Jurkat, Clone E6-1 (cell line): ENCODE results near the gene UBE2J1.

Experiments used
- DNase-seq: peaks from one replicate; pipeline ENCODE4 v3.0.0-alpha.2; 2011; ENCODE audit warnings: low read depth, low spot score
- H3K4me3 ChIP-seq: 2 replicates; pipeline ENCODE4 v1.5.1; 2011; ENCODE audit warnings: mild to moderate bottlenecking, low read length, control low read depth, moderate library complexity

Gene UBE2J1

DNA sequence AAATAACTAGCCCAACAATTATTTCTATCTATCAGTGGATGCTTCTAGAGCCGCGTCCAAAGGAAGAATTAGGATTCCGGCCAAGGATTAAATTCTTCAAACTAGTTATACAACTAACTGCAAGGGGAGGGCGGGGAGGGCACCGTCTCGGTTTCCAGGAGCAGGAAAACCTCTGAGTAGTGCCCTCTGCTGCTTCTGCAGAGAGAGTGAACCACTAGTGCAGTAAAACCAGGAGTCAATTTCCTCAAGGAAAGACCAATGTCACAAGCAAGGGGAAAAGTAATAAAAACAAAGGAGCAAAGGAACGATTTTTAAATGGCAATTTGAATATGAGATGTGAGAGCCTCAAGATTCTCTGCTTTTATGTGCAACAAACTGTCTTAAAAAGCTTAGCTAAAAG is 16.5 kb upstream of the UBE2J1 start:
- no peak for DNase-seq
- no peak overlapping the region for H3K4me3 ChIP-seq

DNA sequence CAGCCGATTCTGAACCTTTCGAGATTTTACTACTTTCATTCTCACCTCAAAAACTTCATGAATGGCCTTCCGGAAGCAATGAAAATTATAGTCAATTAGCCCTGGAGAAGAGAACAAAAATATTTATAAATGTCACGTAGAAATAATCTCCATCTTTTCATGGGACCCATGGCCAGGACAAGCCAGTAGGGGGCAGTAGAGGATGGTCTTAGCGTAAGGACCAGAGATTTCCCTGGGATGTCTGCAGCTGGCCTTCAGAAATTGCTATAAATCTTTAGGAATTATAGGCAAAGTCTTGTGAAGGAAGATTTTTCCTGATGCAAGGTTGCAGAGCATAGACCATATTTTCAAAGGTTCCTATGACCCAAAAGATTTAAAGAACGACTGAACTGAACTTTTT is 15.6 kb upstream of the UBE2J1 start:
- no peak for DNase-seq
- H3K4me3 ChIP-seq, result no peak overlapping the region

DNA sequence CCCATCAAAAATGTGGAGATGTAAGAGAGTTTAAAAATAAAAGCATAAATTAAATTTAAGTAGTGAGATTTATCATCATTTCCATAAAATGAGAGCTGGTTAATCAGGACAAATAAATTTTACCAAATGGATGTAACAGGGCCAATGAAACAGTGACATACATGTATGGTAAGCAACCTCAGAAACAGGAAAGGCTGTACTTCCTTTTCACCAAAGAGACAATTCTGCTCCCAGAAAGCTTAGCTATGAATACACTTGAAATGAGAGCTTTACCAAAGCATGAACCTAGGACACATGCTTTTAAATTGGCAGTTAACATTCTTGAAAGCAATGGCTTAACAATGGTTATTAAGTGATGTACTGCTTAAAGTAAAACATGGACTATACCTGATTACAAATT is 12.1 kb upstream of the UBE2J1 start:
- no peak for DNase-seq
- H3K4me3 ChIP-seq, result no peak overlapping the region

DNA sequence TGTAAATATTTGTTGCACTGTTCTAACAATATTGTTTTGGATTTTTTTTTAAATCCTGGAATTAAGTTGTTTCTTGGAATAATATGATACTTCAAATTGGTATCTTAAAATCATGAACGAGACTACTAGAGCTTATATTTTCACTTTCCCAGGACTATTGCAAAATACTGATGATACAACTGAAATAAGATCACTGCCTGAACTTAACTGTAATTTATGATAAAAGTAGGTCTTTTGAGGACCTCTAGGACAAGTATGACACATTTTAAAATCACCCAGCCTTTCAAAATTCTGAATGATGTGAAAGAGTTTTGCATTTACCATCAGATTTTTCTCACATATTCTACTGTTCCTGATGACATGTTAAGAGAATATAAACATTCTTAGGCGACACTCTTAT is 8.6 kb upstream of the UBE2J1 start:
- no peak overlapping the region for H3K4me3 ChIP-seq
- DNase-seq, result no peak

DNA sequence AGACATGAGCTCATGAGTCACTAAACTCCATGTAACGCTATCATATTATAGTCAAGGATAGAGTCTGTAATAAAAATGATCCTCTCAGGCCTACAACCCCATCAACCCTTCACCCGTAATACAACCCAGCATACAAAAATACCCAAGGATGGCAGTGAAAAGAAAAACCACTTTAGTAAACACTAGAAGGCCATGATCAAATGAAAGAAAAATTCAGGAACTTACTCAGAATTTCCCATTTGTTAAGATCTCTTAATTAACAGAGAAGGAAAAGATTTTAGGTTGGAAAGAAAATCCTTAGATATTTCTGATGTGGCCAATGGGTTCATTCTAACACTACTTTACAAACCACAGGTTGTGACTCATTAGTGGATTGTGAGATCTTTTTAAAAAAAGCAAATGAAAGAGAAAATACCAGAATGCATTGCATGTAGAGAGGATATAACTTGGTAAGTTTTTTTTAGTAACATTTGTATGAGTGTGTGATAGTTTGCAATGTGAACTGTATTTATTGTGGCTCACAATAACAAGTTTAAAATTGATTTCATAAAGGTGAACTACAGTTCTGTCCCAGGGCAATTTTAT is 8.0 kb upstream of the UBE2J1 start:
- no peak overlapping the region for H3K4me3 ChIP-seq
- no peak for DNase-seq

DNA sequence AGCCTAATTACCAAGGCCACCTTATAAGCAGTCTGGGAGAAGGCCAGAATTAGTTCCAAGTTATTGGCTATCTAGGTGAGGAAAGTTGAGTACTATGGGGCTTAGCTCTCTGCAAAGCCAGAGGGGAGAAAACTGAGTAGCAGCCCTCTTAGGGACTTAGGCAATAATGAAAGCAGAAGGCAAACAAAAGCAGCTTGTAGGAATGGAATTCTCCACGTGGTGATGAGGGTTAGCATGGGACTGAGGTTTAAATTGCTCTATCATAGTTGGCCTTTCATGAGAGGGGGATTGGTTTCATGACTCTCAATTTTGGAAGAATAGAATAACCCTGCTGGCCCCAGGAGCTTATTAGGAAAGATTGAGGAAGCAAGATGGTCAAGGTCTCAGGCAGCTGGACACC is 7.0 kb upstream of the UBE2J1 start:
- H3K4me3 ChIP-seq, result no peak overlapping the region
- DNase-seq, result no peak

DNA sequence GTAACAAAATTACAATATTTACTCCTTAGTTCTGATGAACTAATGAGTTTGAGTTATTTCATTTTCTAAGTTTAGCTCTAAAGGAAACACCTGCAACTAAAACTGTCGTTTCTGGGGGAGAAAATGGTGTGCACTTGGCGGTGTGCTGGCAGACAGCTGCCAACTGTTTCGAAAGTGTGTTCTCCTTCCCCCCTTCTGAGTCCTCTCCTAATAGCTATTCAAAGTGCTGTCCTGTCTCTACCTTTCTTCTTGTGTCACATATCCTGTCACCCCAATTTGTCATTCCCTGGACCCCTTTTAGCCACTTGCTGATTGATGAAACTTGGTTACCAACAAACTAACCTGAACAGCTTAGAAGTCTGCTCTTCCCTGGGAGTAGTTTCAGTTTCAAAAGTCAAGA is 4.9 kb upstream of the UBE2J1 start:
- peak; percentile 78 for DNase-seq
- H3K4me3 ChIP-seq, result peak overlapping the region; percentile 41

DNA sequence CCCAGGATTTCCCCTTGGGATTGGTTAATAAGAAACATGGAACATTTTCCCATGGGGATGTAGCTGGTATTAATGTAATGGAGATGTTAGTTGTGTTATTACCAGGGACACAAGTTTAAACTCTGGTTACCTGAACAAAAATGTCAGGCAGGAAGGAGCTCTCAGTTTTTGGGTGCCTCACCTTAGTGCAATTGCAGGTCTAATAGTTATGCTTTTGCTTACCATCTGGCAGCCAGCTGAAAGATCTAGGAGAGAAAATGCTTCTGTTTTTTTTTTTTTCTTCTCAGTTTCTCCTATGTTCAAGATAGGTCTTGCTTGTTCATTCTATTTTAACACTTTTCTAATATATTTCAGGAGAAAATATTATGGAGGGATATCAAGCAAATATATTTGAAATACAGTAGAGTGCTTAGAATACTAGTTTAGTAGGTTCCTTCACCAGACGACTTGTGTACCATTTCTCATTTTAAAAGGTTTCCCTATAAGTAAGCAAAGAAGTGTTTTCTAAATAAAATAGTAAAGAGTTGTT is 4.2 kb upstream of the UBE2J1 start:
- peak overlapping the region; percentile 41 for H3K4me3 ChIP-seq
- DNase-seq, result peak; percentile 57

DNA sequence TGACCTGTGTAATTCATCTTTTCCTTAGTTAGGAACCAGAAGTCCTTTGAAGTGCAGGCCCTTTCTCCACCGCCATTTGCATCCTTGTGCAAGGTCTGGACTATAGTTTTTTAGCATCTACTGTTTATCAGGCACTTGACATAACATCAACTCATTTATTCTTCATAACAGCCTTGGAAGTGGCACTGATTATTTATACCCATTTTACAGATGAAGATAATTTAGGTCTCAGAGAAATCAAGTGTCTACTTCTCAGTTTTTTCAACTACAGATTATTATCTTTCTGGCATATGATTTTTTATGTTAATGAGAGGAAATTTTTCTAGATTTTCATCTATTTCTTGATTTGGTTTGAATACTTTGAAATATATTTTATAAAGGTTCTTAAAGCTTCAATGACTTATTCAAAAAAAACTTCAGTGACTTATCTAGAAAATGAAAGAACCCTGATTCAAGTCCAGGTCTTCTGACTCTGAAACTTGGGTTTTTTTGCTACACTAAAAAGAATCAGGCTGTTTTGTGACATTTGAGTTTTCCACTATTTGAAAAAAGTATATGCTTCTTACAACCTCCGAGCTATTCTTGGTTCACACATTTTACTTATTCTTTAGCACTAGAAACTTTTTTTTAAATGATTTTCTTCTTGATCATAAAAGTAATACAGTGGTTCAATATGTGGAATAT is 3.1 kb upstream of the UBE2J1 start:
- H3K4me3 ChIP-seq, result no peak overlapping the region
- no peak for DNase-seq

DNA sequence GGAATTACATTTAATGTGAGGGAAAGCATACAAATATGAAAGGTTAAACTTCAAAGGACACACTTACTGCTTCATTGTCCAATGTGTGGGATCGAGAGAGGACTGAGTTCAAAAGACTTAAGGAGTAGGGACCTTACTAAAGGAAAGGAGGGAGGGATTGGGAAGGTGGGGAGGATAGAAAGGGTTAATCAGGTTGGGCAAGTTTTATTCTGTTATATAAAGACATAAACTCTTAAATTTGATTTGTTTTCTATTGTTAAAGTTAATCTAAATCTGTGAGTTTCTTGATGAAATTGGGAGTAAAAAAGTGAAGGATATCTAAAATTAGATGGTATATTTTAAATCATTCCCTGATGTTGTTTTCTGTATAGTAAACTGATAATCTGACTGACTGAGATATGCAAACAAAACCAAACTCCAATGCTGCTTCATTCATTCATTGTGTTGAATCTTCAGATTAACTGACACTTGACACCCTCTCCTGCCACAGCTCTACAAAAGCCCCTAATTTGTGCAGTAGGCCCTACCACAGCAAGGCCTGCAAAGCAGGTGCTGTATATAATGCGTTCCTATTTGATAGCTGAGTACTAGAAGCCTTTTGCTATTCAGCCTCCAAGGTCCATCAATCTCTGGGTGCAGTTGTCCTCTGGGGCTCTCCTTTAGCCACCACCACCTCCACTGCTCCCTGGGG is 1.3 kb upstream of the UBE2J1 start:
- peak; percentile 51 for DNase-seq
- H3K4me3 ChIP-seq, result no peak overlapping the region; the same call in 1 of the 2 replicates

DNA sequence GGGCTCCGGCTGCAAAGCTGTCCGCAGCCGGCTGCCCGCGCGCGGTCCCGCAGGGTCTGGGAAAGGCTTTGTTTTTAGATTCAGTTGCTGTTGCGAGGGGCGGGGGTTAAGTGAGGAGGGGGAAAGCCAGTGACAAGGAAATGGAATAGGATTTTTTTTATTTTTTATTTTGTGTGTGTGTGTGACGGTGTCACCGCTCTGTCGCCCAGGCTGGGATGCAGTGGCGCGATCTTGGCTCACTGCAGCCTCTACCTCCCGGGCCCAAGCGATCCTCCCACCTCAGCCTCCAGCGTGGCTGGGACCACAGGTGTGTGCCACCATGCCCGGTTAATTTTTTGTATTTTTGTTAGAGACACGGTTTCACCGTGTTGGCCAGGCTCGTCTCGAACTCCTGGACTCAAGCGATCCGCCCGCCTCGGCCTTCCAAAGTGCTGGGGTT is 615 bp upstream of the UBE2J1 start:
- H3K4me3 ChIP-seq, result peak overlapping the region; percentile 79
- no peak for DNase-seq

DNA sequence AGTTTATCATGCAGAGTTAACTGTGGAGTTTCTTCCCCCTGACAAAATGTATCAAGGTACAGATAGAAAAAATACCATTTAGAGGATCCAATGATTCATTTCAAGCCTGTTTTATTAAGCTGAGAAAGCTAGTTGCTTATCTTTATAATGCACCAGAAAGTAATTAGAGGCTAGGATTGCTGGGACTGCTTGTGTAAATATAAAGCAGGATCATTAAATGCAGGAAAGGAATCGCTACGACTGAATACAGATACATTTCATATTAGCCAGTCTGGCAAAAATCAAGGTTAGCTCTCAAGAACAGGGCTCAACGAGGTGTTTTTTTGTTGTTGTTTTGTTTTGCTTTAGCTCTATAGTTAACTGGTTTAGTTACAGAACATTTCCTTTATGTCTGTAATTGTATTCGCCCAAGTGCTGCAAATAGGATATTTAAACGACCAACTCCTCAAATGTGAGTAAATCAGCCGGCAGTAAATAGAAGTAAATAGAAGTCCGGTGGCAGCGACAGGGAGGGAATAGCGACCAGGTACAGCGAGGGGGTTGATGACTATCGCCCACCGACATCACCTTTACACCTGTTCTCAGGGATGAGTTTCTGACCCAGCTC is 748 bp downstream of the UBE2J1 start:
- peak overlapping the region; percentile 79 for H3K4me3 ChIP-seq
- DNase-seq, result no peak

DNA sequence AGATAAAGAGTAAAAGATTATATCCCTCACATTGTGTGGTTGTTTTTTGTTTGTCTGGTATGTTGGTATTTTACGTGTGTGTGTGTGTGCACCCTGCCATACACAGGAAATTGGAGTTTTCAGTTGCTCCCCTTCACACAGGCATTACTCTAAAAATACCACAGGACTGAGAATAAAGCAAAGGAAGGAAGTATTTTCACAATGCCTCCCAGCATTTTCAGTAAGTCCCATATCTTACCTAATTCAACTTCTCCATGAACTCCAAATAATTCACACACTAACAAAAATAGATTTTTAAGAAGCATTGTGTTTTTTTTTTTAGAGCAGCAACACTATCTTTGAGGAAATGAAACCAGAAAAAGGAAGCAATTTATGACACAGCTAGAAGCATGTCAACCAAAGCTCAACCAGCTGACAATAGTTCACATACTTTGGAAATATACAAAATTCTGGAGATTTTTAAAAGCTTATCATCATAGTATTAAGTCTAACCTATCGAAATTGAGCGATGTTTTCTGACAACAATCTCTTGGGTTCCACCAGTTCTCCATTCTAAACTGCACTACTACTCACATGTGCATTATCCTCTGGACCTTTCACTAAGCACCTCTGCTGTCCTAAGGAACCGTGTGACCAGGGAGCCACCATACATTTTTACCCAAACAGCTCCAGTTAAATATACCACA is 2.1 kb downstream of the UBE2J1 start:
- H3K4me3 ChIP-seq, result peak overlapping the region; percentile 79
- DNase-seq, result peak; percentile 95

DNA sequence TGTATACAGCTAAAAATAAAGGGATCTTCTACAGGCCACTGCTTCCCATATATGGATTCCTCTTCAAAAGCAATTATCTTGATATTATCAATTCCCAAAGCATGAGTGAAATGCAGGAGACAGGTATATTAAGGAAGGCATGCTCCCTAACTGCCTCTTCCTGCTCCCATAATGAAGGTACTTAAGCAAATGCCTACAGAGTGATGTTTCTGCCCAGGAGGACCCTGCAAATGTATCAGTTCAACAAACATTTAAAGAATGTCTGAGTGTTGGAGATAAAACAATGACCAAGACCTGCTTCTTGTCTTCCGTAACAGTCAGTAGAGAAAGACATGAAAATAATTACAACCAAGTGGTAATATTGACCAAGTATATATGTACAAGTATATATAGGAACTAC is 4.2 kb downstream of the UBE2J1 start:
- no peak overlapping the region for H3K4me3 ChIP-seq
- DNase-seq, result no peak

DNA sequence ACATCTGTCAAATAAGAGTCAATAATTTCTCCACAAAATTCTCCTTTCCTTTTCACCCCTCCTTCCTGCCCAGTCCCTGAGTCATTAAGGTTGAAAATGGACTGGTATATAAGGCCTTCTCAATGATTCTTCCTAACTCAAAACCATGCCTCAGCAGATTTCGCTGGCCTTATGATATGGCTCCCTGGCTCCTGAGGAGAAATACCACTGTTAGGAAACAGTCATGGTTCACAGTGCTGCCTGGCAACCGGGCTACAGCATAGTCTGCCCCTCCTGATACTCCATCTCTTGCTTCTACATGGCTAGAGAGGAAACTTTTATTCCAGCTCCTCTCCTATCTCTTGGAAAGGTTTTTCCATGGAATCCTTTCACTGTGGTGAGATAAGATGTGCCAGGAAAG is 4.7 kb downstream of the UBE2J1 start:
- DNase-seq, result no peak
- H3K4me3 ChIP-seq, result no peak overlapping the region

DNA sequence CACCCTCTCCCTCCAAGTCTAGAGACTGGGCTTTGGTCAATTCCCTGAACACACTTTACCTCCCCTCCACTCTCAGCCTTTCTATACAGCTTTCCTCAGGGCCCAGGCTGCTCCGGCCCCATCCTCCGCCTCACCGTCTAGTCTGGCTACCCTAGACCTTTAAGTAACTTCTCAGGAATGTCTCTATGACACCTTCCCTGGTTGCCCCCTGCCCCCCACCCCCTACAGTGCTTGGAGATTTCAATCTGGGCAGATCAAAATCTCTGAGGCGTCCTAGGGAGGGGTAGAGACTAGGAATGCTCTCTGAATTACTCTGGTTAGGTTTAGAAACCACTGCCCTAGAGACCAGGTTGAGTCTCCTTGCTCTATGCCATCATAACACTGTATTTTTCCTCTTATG is 6.1 kb downstream of the UBE2J1 start:
- DNase-seq, result no peak
- H3K4me3 ChIP-seq, result no peak overlapping the region

DNA sequence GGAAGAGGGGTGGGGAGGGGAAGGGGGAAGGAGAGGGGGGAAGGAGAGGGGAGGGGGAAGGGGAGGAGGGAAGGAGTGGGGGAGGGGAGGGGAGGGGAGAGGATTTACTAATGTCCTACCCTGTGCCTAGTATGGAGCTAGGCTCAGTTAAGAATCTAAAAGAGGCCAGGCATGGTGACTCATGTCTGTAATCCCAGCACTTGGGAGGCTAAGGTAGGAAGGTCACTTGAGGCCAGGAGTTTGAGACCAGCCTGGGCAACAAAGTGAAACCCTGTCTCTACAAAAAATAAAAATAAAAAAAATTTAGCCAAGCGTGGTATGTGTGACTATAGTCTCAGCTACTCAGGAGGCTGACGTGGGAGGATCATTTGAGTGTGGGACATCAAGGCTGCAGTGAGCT is 13.0 kb downstream of the UBE2J1 start:
- no peak for DNase-seq
- no peak overlapping the region for H3K4me3 ChIP-seq

DNA sequence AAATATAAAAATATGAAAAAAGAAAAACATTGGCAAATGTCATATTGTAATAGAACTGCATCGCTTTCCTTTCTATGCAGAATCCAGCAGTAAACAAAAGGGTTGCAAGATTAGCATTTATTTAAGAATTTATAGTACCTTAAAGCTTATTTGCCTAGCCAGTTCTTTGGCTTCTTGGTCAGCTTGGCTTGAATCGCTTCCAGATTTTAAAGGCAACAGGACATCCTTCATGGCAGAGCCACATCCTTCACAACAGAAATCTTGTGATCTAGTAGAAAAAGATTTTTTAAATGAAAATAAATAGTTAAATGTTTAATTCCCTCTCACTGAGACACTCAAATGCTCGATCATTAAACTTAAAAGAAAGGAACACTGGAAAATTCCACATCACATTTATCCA is 17.4 kb downstream of the UBE2J1 start:
- no peak overlapping the region for H3K4me3 ChIP-seq
- no peak for DNase-seq

DNA sequence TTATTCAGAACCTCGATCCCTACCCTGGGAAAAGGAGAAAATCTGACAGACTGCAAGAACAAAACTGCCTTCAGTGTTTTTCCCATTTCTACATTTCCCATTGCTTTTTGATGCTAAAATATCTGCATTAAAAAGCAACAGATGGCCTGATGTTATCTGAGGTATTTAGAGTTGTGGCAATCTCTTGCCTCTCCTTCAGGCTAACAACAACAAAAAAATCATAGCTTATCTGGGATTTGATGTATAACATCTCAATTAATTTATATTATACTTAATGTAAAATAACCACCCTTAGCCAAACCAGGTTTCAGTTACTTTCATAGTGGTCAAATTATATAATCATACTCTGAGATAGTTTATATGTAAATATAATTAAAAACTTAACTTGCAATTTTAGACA is 21.6 kb downstream of the UBE2J1 start:
- no peak for DNase-seq
- no peak overlapping the region for H3K4me3 ChIP-seq
